ENCODE data around the gene STAB2.

- TF ChIP-seq, protein P1, sequence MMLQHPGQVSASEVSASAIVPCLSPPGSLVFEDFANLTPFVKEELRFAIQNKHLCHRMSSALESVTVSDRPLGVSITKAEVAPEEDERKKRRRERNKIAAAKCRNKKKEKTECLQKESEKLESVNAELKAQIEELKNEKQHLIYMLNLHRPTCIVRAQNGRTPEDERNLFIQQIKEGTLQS (IDR thresholded peaks at IDR 0.05), result no peak
- TF ChIP-seq POLR2A (IDR thresholded peaks at IDR 0.05; ENCODE audit: borderline replicate concordance, extremely low read depth, insufficient read depth, insufficient read length) (no peak), CTCF (IDR thresholded peaks at IDR 0.05 in 2 of 3, conservative IDR thresholded peaks at IDR 0.05 in 1 of 3; ENCODE audit: borderline replicate concordance in 1 of 3, insufficient read depth in 1 of 3, low read depth in 2 of 3, low read length in 2 of 3) (no peak), POLR2AphosphoS5 (IDR thresholded peaks at IDR 0.05; ENCODE audit: low read depth, low read length) (no peak), YY1 (IDR thresholded peaks at IDR 0.05; ENCODE audit: extremely low read depth, insufficient replicate concordance, low read depth, low read length) (no peak), RAD21 (IDR thresholded peaks at IDR 0.05; ENCODE audit: low read depth) (no peak)
Observed at GRCh38 chr12:103623716-103624115, 36.6 kb downstream of the STAB2 start.
